ENCODE results near the gene TNFRSF14. TPM values are rescaled to one million over a fixed set of nuclear protein-coding genes. Genes with fewer than 3 reads are reported as not detected.
"Not testable (repeated sequence)": the region's sequence is repeated elsewhere in the genome, so short reads cannot be mapped to it uniquely, and the experiment has no call there.

Gene TNFRSF14
- total RNA-seq, 1 experiment from 2014 or later, result 9.0 TPM

DNA sequence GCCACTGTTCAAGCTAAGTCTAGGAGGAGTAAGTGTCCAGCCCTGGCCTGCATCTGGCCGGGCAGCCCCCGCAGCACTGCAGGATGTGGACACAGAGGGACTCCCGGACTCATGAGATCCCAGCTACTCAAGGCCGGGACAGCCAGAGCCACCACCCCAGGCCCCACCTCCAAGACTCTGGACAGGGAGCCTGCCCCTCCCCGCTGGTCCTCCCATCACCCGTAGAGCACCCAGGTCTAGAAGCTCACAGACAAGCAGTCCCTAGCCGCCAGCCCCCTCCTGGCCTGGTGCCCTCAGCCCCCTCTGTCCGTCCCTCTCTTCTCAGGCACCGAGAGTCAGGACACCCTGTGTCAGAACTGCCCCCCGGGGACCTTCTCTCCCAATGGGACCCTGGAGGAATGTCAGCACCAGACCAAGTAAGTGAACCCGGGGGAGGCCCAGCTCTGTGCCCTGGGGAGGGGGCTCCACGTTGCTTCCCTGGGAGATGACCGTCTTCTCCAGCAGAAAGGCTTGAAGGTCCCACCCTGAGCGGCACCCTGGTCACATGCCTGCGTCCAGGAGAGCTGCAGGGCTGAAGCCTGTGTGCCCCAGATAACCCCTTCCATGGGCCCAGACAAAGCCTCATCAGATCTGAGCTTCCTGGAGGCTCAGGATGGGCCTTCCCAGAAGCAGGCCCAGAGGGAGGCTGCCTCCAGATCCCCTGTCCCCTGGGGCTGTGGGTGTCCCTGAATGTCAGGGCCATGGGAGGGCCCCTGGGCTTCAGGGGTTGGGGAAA lies 4.3 kb downstream of the TNFRSF14 start:
- in situ Hi-C loops (cut with HindIII; ENCODE audit: low sequenced_read_pairs), result no loop called here
- no peak for DNase-seq (ENCODE audit: low spot score)

DNA sequence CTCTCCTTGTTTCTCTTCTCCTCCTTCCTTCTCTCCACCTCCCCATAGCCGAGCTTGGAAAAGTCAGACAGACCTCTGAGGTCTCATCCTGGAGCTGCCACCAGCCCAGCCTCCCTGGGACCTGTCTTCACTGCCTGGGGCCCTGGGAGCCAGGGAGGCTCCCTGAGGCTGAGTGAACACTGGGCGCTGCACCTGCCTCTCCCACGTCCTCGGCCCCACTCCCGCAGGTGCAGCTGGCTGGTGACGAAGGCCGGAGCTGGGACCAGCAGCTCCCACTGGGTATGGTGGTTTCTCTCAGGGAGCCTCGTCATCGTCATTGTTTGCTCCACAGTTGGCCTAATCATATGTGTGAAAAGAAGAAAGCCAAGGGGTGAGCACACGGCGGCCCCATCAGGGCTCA lies 5.3 kb downstream of the TNFRSF14 start:
- no peak for DNase-seq (ENCODE audit: low spot score)
- in situ Hi-C loops (cut with HindIII; ENCODE audit: low sequenced_read_pairs), result no loop called here

- no peak for DNase-seq (ENCODE audit: low spot score)
- in situ Hi-C loops (cut with HindIII; ENCODE audit: low sequenced_read_pairs), result no loop called here
These were observed 6.0 kb downstream of the TNFRSF14 start for GRCh38 chr1:2561898-2562895.

DNA sequence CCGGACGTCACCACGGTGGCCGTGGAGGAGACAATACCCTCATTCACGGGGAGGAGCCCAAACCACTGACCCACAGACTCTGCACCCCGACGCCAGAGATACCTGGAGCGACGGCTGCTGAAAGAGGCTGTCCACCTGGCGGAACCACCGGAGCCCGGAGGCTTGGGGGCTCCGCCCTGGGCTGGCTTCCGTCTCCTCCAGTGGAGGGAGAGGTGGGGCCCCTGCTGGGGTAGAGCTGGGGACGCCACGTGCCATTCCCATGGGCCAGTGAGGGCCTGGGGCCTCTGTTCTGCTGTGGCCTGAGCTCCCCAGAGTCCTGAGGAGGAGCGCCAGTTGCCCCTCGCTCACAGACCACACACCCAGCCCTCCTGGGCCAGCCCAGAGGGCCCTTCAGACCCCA lies 7.0 kb downstream of the TNFRSF14 start:
- no peak for DNase-seq (ENCODE audit: low spot score)
- in situ Hi-C loops (cut with HindIII; ENCODE audit: low sequenced_read_pairs), result no loop called here

- no peak for DNase-seq (ENCODE audit: low spot score)
- in situ Hi-C loops (cut with HindIII; ENCODE audit: low sequenced_read_pairs), result no loop called here
These were observed 8.0 kb downstream of the TNFRSF14 start for GRCh38 chr1:2564006-2564814.

DNA sequence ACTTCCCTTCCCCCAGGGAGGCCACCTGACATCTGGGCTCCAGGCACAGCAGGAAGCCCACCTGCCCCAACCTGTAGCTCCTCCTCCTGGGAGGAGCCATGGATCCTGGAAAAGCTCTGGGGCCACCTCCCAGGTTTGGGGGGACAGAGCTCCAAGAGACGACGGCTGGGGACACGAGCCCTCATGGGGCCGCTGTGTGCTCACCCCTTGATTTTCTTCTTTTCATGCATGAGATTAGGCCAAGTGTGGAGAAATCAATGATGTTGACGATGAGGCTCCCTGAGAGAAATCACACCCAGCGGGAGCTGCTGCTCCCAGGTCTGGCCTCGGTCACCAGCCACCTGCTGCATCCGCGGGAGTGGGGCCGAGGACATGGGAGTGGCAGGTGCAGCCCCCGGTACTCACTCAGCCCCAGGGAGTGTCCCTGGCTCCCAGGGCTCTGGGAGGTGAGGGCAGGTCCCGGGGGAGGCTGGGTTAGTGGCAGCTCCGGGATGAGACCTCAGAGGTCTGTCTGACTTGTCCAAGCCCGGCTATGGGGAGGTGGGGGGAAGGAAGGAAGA lies 8.7 kb downstream of the TNFRSF14 start:
- no peak for DNase-seq (ENCODE audit: low spot score)
- in situ Hi-C loops (cut with HindIII; ENCODE audit: low sequenced_read_pairs), result no loop called here

DNA sequence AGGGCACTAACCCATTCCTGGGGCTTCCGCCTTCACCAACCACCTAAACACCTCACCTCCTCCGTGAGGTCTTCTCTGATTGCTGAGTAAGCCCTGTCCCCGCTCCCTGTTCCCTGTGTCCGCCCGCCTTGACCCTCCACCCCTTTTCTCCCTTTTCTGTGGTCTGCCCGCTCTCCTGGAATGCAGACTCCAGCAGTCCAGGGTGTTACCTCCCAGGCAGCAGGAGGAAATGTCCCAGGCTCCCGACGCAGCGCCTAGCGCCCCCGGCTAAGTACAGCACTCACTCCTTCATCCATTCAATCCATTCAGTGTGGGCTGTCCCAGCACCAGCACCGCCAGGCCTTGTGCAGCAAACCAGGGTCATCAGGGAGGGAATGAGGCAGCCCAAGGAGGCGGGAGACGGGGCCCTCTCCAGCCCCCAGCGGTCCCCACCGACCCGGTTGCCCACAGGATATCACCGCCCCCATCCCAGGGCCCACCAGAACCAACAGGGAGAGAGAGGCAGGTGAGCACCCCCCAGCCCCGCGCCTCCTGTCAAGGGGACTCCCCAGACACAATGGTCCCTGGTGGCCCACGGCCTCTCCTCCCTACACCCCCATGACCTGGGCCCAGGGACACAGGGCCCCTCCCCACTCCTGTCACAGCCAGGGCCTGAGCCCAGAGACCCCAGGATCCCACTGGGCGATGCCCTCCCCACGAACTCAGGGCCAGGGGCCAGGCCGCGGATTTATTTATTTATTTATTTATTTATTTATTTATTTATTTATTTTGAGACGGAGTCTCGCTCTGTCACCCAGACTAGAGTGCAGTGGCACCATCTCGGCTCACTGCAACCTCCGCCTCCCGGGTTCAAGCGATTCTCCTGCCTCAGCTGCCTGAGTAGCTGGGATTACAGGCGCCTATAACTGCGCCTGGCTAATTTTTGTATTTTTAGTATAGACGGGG lies 10.2 kb downstream of the TNFRSF14 start:
- no peak for DNase-seq (ENCODE audit: low spot score)
- in situ Hi-C loops (cut with HindIII; ENCODE audit: low sequenced_read_pairs), result no loop called here

DNA sequence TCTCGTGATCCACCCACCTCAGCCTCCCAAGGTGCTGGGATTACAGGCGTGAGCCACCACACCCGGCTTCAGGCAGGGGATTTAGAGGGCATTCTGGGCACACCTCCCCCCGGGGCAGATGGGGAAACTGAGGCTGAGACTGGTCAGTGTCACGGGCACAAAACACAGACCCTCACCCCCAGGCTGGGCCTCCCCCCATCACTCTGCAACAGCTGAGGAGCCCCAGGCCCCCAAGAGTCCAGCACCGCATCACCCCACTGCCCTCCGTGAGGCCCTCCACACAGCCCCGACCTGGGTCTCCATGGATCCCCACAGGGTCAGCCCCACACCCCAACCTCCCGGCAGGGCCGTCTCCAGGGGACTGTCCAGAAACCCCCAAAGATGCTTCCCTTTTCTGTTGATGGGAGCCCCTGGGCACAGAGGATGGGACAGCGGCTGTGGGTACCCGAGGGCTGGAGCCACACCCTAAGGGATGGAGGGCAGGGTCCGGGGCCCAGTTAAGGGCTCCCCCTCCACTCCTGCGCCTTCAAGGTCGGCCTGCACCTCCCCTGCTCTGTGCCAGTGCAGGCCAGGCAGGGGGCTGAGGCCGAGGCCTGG lies 11.0 kb downstream of the TNFRSF14 start:
- no peak for DNase-seq (ENCODE audit: low spot score)
- in situ Hi-C loops (cut with HindIII; ENCODE audit: low sequenced_read_pairs), result no loop called here

- in situ Hi-C loops (cut with HindIII; ENCODE audit: low sequenced_read_pairs); DNase-seq (ENCODE audit: low spot score): not testable (repeated sequence)
These were observed 12.1 kb downstream of the TNFRSF14 start for GRCh38 chr1:2568187-2568816.

DNA sequence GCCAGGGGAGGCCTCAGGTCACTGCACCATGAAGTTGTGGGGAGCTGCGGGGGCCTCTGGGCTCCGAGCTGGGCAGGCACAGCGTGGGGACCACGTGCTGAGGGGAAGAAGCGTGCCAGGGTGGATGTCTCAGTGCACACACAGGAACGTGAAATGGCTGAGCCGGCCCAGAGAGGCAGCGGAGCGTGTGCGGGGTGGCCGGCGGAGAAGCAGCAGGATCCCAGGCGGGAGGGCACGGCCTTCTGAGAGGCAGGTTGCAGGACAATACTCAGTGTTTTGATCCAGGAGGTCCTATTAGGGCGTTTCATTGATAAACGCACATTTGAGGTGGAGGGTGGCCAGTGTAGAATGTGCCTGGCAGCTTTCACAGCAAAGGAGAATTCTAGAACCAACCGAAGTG lies 12.9 kb downstream of the TNFRSF14 start:
- in situ Hi-C loops (cut with HindIII; ENCODE audit: low sequenced_read_pairs), result no loop called here
- DNase-seq (ENCODE audit: low spot score), result no peak

DNA sequence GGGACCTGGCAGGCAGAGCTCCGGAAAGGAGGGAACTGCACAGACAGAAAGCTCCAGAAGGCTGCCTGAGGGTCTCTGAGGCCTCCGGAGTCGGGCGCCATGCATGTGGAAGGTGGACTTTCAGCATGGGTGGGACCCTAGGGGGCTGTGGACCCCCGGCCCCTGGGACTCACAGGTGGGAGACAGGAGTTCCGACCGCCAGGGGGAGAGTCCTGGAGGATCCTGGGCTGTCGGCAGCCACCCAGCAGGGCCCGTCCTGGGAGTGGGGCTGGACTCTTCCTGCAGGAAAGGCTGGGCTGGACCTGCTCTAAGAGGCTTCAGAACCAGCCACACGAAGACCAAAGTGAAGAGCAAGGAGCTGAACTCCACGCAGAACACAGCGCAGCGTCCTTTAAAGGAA lies 13.5 kb downstream of the TNFRSF14 start:
- in situ Hi-C loops (cut with HindIII; ENCODE audit: low sequenced_read_pairs); DNase-seq (ENCODE audit: low spot score): not testable (repeated sequence)

- in situ Hi-C loops (cut with HindIII; ENCODE audit: low sequenced_read_pairs), result no loop called here
- peak; percentile 39 for DNase-seq (ENCODE audit: low spot score)
These were observed 14.2 kb downstream of the TNFRSF14 start for GRCh38 chr1:2570332-2570731.

DNA sequence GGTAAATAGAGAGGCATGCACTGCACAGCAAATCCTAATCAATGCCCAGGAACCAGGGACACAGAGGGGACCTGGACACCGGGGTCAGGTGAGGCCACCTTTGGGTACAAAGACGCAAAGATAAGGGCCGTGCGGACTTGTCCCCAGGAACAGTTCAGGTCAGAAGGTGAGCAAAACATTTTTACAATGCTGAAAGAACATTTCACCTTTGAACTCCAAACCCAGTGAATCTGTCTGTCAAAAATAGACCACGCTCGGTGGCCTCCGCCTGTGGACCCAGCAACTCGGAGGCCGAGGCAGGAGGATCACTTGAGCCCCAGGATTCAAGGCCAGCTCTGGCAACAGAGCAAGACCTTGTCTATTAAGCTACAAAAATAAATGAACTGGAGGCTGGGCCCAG lies 15.2 kb downstream of the TNFRSF14 start:
- no peak for DNase-seq (ENCODE audit: low spot score)
- in situ Hi-C loops (cut with HindIII; ENCODE audit: low sequenced_read_pairs), result no loop called here

- in situ Hi-C loops (cut with HindIII; ENCODE audit: low sequenced_read_pairs), result no loop called here
- DNase-seq (ENCODE audit: low spot score), result no peak
These were observed 17.2 kb downstream of the TNFRSF14 start for GRCh38 chr1:2573250-2573920.

DNA sequence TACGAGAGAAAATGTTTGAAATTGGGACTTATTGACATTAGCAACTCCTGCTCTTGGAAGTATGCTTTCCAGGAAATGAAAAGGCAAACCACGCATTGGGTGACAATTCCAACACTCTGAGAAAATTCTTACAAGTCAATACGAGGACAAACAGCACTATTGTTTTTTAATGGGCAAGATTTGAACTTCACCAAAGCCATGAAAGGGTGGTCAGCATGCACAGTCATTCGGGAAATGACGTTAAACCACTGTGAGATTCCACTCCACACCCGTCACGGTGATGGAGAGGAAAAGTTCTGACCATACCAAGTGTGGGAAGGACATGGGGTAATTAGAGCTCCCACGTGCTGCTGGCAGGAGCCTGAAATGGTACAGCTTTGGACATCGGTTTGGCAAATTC lies 18.2 kb downstream of the TNFRSF14 start:
- in situ Hi-C loops (cut with HindIII; ENCODE audit: low sequenced_read_pairs), result no loop called here
- no peak for DNase-seq (ENCODE audit: low spot score)

- in situ Hi-C loops (cut with HindIII; ENCODE audit: low sequenced_read_pairs), result no loop called here
- no peak for DNase-seq (ENCODE audit: low spot score)
These were observed 19.9 kb downstream of the TNFRSF14 start for GRCh38 chr1:2575801-2576663.
